Subcutaneous adipose tissue (tissue), 4 donors: ENCODE results near the gene CMSS1. TPM values are rescaled to one million over a fixed set of nuclear protein-coding genes. Genes with fewer than 3 reads are reported as not detected.

Source experiments
- CTCF ChIP-seq: fragments of 450-650 bp; IDR thresholded peaks from one replicate; pipeline ENCODE4 v1.5.1; 2016; ENCODE audit warnings: low read depth, mild to moderate bottlenecking, control low read depth, antibody characterized with exemption, moderate library complexity
- total RNA-seq, 4 donors: library from RNA; depleted of rRNA; stranded (reverse); fragments of >200 nt; gene quantifications; one replicate each; pipeline ENCODE4 v1.1.0, GENCODE V29; 2016

Gene CMSS1
- total RNA-seq, 4 donors from 2014 or later: 9.9 to 32.1 (median 19.1) TPM

DNA sequence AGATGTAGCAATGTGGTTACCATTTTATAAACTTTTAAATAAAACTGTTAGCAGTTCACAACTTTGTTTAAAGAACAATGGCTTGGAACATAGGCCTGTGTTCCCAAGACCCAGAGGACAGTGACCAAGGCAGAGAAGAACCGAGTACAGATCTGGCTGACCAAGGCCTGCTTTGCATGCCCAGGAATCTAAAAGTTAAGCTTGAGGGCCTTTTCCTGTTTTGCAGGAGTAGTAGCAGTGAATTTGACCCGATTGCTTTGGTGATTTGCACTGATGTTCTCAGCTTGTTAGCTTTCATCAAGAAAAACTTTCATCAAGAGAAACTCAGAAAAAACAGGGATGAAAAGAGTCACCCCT is 286.8 kb downstream of the CMSS1 start:
- TF ChIP-seq CTCF: no peak

DNA sequence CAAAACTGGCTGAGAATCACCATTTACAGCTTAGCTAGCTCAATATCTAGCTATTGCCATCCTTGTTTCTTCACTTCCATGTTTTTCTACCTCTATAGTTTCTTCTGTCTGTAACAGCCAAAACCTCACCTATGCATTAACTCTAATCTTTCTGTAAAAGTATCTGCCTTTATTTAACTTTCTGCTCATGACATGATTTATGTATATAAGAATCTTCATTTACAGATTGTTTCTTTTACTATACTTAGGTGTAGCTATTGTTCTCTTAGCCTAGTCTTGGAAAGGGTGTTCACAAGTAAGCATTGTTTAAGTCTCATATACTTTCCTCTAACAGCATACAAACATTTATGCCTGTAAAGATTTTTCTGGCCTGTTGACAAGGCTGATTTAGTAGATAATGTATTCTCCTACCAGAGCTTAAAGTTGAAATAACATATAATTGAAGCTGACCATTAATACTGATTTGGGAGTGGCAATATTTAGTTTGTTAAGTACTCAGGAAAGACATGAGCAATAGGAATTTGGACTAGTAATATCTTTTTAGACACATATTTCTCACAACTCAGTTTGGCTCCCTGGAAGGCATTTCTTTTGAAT is 287.3 kb downstream of the CMSS1 start:
- no peak for TF ChIP-seq CTCF

DNA sequence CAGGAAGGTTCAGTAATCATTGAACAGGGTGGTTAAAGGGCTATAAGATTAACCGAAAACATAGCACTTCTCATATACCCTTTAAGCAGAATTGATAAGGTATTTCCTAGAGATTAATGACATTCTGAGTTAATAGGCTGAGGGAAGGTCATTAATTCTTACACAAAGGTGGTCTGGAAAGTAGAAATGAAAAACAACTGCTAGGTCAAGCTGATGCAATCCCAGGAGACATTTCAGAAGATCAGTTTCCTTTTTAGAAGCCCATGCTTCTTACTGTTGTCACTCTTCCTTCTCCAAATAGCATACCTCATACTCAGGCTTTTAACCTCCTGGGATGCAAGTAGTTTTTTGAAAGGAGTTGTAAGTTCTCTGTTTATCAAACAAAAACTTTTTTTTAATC is 287.8 kb downstream of the CMSS1 start:
- no peak for TF ChIP-seq CTCF

- no peak for TF ChIP-seq CTCF
Measured at GRCh38 chr3:100106094-100106493, 288.4 kb downstream of the CMSS1 start.

DNA sequence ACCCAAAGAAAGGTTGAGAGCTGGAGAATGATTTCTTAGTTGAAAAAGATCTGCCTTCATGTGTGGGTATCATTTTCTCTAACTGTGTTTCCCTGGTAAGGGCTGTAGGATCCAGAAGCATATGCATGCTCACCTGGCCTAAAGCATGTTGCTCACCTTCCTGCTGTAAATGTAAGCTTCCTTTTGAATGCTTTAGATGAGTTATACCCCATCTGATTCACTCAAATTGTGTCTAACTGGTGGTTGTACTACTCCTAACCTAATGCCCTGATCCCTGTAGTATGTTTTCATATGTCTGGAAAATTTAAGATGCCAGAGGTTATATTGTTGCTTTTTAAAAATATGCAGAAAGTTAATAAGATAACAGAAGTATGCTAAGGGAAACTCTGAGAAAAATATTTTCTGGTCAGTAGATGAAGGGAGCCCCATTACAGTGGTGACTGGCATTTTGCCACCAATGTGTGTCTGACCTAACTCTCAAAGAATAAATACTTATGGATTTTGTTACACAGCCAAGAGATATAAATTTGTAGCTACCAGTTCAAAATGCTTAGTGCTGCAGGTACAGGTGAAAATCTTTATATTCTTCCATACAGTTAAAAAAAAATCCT is 289.0 kb downstream of the CMSS1 start:
- TF ChIP-seq CTCF: no peak

DNA sequence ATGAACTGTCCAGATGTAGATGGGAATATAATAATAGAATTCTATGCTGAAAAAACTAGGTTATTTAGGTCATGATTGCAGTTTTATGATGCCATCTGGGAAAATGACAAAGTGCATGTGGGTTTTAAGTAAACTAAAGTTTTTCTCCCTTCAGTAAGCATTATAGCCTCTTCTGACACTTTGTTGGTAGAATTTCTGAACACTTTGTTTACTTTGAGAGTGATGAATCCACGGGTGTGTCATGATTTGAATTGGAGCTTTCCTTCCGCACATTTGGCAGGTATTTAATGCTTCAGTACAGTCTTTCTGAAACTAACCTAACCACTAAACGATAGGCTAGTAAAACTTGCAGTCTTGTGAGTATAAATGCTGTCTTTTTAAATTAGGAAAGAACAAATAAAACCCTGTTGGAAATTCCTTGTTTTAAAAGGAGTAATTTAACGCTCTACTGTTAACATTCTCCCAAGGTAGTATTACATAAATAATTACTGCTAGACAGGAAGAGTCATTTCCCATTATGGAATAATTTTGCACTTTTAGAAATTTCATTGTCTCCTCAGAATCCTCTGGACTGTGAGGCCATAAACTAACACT is 289.7 kb downstream of the CMSS1 start:
- no peak for TF ChIP-seq CTCF

DNA sequence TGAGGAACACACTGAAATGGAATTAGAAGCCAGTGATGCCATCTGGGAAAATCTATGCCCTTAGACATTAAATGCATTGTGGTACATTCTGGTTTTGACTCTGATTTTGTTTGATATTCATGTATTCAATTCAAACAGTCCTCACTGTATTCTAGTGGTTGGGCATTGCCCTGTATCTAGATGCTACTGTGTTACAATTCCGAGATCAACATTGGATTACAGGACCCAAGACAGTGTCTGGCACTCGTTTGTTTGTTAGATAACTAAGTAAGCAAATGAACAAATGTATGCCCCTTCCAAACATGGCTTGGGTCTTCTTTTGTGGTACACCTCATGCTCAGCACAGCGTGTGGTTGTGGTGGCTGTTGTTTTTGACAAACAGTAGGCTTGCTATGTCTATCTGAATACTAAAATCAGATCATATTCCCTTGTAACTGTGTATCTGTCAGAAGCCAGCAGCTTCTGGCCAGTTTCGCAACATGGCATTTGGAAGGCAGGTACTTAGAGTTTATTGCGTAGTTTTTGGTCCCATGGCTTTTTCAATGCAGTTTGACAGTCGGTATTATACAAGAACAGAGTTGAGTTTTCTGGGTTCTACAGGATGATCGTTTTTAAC is 290.9 kb downstream of the CMSS1 start:
- TF ChIP-seq CTCF: no peak
